Stimulated activated CD8-positive, alpha-beta memory T cell treated with anti-CD3 and anti-CD28 coated beads, Interleukin-12 subunit alpha, Interleukin-12 subunit beta, amount 100 ng/mL, for 4 hours (primary cell): ENCODE results near the gene RAP1GAP2.
"Not testable (repeated sequence)": the region's sequence is repeated elsewhere in the genome, so short reads cannot be mapped to it uniquely, and the experiment has no call there.

Experiments
- DNase-seq: peaks from one replicate; pipeline ENCODE4 v3.0.0-alpha.2; 2020; ENCODE audit warnings: low read depth

RAP1GAP2 gene

DNA sequence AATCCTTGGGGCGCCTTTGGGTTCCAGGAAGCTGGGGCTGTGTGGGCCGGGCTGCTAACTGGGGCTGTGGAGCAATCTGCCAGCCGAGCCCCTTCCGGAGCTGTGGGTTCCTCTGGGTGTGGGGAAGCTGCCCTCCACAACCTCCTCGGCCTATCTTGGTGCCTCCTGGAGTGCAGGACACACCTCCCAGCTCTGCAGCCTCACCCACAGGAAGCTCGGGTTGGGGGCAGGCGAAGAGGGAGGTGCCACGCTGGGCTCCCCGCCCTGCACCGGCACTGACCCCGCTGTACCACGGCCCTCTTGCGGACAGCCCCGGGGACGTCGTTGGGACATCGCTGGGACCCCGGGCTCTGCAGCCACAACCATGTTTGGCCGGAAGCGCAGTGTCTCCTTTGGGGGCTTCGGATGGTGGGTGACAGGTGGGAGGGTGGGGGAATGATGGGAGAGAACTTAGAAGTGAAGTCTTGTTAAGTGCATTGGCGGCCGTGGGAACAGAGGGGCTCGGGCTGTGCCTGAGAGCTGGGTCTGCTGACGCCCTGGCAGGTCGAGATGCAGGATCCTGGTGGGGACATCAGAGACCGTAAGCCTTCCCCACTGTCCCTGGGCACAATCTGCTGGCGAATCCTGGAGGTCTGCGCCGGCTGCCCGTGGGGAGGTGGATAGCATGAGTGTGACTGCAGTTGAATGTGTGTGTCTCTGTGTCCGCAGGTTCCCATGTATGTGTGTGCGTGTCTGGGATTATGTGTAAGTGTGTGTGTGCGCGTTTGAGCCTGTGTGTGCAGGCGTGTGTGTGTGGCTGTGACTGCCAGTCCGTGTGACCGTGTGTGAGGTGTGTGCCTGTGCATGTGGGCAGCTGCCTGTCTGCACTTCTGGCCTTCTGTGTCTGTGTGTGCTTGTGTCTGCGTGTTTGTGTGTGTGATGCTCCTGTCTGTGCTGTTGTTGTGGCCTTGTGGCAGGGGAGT is at the start of gene RAP1GAP2:
Gene RAP1GAP2 (plus strand): TSS at position 275 of the 962 bp plus-strand sequence. CDS start 90 bp downstream, at position 365.
- DNase-seq = peak; percentile 49

- DNase-seq = no peak
Observed at GRCh38 chr17:2749058-2749783, 47.0 kb upstream of the RAP1GAP2 start, which contains the start of gene CCDC92B. Gene CCDC92B (minus strand): TSS chr17:2749652. CDS start chr17:2735145, 14,507 bp downstream.

DNA sequence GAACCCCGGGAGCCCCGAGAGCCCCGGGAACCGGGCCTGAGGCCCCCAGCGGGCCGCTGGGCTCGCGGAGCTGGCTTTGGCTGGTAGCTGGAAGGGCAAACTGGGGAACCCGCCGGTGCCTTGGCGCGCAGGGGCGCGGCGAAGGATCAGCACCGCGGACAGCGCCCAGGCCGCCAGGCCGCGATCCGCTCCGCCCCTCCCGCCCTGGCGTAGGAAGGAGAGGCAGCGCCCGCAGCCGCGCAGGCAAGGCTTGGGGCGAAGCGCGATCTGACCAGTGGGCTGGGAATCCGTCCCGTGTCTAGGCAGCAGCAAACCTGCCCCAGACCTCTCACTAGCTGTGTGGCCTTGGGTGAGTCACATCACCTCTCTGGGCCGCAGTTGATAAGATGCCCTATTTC is 46.5 kb upstream of the RAP1GAP2 start:
- DNase-seq = peak; percentile 53

- no peak for DNase-seq
Observed at GRCh38 chr17:2750721-2751120, 45.5 kb upstream of the RAP1GAP2 start.

DNA sequence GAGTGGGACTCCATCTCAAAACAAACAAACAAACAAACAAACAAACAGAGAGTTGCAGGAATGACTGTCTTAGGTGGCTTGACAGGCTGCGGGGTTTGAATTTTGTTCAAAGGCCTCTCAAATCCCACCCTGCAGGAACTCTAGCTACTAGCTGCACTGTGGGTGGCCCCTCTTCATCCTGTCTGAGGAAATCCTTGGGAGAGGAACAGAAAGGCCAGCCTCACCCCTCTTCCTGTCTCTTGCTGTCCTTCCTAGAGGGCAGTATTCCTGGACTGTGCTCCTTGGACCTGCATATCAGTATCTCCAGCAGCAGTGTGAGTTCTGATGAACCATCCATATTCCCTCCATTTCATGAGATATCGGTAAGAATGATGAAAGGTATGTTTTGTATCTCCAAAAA is 44.7 kb upstream of the RAP1GAP2 start:
- DNase-seq = no peak

GRCh38 chr17:2755891-2756724 is 40.1 kb upstream of the RAP1GAP2 start:
- no peak for DNase-seq

GRCh38 chr17:2758870-2759269 is 37.4 kb upstream of the RAP1GAP2 start:
- DNase-seq = no peak

DNA sequence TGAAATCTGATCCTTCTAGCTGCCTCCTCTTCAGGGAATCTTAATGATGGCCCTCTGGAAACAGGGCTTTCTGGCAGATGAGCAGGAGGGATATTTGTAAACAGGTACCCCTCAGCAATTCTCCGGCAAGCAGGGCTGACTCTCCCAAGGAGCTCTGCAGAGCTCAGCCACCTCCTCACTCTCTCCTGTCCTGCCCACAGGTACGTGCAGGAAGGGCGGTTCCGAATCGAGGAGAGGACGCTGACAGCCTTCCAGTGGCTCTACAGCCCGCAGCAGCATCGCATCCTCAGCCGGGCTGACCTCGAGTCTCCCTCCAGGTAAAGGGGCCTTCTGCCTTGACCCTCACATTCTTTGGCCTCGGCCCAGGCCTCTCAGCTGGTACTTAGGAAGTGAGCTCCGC is 26.1 kb upstream of the RAP1GAP2 start:
- no peak for DNase-seq

DNA sequence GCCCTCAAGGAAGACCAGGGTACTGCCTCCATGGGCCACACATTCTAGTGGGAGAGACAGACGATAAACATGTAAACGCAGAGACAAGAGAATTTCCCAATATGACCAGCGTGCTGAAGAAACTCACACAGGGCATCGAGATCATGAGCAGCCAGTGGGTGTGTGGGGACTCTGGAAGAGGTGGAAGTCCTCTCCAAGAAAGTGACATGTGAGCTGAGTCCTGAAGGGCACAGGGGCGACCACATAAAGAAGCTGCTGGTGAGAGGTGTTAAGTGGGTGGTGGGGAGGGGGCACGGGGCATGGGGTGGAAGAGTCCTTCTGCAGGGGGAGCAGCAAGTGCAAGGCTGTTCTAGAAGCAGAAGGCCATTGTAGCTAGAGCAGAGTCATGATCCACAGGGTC is 21.0 kb upstream of the RAP1GAP2 start:
- no peak for DNase-seq

- DNase-seq = no peak
Observed at GRCh38 chr17:2776589-2777241, 19.5 kb upstream of the RAP1GAP2 start.

- no peak for DNase-seq
Observed at GRCh38 chr17:2777242-2777867, 18.9 kb upstream of the RAP1GAP2 start.

GRCh38 chr17:2778489-2778888 is 17.7 kb upstream of the RAP1GAP2 start:
- no peak for DNase-seq

DNA sequence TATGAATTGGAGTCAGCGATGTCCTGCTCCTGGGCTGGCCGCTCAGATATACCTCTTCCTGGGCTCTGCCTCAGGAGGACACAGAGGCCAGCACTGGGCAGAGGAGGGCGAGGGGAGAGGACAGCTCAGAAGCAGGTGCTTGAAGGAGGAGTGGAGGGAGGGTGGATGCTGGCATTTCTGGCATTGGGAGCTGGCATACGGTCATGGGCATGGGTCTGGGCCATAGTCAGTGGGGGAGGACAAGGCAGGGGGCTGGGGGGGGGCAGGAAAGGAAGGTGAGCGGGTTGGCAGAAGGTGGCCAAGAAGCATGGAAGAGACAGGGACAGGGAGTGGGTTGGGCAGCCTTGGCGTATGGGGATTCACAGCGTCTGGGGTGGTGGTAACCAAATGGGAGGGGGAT is 16.7 kb upstream of the RAP1GAP2 start:
- no peak for DNase-seq

GRCh38 chr17:2780256-2780655 is 16.0 kb upstream of the RAP1GAP2 start:
- DNase-seq = no peak

- DNase-seq = no peak
Observed at GRCh38 chr17:2780931-2781454, 15.2 kb upstream of the RAP1GAP2 start.

DNA sequence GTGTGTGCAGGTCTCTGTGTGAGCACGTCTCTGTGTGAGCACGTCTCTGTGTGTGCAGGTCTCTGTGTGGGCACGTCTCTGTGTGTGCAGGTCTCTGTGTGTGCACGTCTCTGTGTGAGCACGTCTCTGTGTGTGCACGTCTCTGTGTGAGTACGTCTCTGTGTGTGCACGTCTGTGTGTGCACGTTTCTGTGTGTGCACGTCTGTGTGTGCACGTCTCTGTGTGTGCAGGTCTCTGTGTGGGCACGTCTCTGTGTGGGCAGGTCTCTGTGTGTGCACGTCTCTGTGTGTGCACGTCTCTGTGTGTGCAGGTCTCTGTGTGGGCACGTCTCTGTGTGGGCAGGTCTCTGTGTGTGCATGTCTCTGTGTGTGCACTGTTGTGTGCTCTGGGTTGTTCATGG is 14.6 kb upstream of the RAP1GAP2 start:
- not testable (repeated sequence) for DNase-seq

- DNase-seq = no peak
Observed at GRCh38 chr17:2782055-2782454, 14.2 kb upstream of the RAP1GAP2 start.

- DNase-seq = no peak
Observed at GRCh38 chr17:2783310-2784030, 12.8 kb upstream of the RAP1GAP2 start.

GRCh38 chr17:2784864-2785263 is 11.4 kb upstream of the RAP1GAP2 start:
- no peak for DNase-seq

GRCh38 chr17:2785376-2785775 is 10.9 kb upstream of the RAP1GAP2 start:
- DNase-seq = not testable (repeated sequence)
